Stimulated activated CD8-positive, alpha-beta memory T cell treated with anti-CD3 and anti-CD28 coated beads, Interleukin-4, amount 100 ng/mL, for 1 hour (primary cell): Measurements from ENCODE around the gene ANKMY1.

ENCODE experiments used
- DNase-seq, 2 donors: peaks; one replicate each; pipeline ENCODE4 v3.0.0-alpha.2; 2020; ENCODE audit warnings: low read depth in 2 of 2, low spot score in 1 of 2

Gene ANKMY1

DNA sequence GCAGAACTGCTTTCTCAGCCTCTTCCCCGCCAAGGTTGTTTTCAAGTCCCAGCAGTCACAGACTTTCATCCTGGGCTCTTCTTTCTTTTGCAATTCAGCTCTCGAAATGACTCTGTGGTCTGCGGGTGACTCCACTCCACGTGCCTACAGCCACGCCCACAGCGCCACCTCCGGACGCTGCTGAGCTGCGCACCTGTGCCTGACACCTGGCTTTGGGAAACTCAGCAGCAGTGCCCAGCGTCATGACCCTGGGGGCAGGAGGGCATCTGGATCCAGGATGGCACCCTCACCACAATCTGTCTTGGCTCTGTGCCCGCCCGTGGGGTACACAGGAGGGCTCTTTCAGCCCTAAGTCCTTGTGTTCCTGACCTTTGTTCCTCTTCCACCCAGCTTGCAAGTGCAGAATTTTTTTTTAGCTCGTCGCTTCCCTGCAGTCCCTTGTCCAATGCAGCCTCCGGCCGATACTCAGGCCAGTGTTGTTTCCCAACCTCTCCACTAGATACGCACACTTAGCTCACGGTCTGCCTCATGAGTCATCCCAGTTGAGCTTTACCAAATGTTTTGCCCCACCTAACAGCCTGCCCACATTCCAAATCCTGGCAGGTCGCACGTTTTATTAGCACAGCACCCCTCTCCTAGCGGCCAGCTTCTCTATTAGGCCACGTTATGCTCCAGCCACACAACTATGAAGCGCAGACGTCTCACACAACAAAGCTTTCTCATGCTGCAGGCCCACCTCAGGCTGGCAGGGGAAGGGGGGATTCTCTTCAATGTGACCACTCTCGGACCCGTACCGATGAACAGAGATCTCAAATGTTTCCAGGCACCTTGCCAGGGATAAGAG, 22.2 kb upstream of the ANKMY1 start:
- peak in 1 of 2 donors; percentile 52 for DNase-seq

DNA sequence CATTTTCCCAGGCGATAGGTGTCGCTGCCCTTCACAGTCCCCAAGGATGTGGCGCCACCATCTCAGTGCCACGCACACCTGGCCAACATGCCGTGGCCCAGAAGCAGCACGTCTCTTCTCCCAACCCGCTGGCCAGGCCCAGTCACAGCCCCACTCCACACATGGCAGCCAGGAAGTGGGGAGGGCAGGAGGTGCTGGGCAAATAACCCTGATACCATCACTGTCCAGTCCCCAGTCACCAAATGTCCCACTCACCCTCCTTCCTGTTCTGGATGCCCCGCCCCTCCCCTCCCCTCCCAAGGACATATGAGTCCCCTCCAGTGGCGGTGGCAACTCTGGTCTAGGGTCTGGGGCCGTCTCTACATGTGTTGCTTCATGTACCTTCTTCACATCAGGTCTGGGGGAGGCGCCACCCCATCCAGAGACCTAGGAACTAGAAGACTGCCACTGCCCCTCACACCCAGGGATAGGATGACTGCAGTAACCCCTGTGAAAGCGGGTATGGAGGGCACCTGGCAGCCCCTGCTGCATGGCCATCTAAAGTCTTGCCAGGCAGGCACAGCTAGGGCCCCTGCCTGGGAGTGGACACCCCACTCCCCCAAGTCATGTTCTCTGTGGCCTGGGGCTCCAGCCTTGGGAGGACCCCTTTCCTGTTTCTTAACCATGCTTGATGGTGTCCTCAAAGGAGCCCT, 21.4 kb upstream of the ANKMY1 start:
- no peak for DNase-seq

- DNase-seq = no peak
These were observed 20.7 kb upstream of the ANKMY1 start for GRCh38 chr2:240578488-240578887.

DNA sequence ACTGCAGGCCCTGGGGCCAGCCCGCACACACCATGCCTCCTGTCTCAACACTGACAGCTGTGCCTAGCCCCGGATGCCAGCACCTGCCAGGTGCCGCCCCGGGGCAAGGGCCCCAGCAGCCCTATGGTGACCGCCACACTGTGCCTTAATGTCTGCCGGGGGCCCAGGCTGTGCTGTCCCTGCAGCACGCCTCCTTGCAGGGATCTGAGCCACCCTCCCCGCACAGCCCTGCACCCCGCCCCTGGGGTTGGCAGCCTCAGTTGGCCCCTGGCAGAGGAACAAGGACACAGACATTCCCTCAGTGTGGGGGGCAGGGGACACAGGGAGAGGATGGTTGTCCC, 20.3 kb upstream of the ANKMY1 start:
- no peak for DNase-seq

DNA sequence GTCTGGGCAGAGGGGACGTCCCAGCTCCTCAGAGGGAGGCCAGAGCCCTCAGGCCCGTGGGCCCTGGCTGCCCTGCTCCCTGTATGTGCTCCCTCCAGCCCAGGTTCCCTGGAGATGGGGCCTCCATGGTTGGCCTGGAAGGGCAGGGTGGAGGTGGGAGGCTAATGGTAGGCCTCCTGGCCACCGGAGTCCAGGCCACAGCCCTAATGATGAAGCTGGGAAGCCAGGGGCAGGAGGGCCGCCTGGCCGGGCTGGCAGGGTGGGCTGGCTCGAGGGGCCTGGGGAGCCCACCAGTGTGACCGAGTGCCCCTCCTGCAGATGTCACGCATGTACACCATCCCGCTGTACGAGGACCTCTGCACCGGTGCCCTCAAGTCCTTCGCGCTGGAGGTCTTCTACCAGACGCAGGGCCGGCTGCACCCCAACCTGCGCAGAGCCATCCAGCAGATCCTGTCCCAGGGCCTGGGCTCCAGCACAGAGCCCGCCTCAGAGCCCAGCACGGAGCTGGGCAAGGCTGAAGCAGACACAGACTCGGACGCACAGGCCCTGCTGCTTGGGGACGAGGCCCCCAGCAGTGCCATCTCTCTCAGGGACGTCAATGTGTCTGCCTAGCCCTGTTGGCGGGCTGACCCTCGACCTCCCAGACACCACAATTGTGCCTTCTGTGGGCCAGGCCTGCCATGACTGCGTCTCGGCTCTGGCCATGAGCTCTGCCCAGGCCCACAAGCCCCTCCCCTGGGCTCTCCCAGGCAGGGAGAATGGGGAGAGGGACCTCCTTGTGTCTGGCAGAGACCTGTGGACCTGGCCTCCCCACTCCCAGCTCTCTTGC, 19.7 kb upstream of the ANKMY1 start:
- DNase-seq = no peak

- DNase-seq = no peak
These were observed 18.8 kb upstream of the ANKMY1 start for GRCh38 chr2:240576436-240577205.

DNA sequence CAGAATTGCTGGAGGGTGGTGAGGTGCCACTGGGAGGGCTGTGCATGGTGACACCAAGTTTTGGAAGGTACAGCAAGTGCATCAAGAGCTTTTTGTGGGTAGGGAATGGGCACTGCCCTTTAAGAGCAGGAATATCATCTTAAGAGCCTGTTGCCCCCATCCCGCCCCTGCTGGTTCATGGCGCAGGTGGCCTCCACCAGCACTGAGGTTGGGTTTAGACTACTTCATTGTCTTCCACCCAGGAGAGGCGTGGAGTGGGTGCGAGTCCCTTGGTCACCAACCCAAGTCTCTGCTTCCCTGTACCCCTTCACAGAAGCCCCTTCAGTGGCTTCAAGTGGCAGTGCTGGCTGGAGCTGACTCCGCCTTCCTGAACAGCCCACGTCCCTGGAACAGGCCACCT, 18.2 kb upstream of the ANKMY1 start:
- DNase-seq = no peak

GRCh38 chr2:240575101-240575965, 17.5 kb upstream of the ANKMY1 start:
- no peak for DNase-seq

GRCh38 chr2:240574386-240575100, 16.8 kb upstream of the ANKMY1 start:
- no peak for DNase-seq

DNA sequence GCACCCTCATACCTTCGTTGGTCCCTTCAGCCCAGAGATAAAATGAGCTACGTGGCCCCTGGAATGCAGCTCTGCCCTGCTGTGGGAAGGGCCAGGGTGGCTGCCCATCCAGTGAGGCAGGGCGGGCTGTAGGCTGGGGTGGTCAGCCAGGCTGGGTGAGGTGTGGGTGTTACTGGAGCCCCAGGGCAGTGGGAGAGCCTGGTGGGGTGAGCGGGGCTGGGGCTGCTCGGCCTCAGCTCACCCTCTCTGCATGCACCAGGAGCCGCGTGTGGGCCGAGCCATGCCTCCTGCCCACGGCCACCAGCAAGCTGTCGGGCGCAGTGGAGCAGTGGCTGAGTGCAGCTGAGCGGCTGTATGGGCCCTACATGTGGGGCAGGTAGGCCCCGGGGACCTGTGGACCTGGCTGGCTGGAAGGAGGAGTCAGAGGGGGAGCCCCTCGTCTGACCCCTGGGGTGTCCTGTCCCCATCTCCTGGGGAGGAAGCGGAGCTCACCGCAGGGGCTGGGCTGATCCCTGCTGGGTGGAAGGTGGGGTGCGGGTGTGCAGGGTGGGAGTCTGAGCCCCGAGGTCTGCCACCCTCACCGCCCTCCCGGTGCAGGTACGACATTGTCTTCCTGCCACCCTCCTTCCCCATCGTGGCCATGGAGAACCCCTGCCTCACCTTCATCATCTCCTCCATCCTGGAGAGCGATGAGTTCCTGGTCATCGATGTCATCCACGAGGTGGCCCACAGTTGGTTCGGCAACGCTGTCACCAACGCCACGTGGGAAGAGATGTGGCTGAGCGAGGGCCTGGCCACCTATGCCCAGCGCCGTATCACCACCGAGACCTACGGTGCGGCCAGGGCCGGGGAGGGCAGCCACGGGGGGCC, 16.0 kb upstream of the ANKMY1 start:
- no peak for DNase-seq

DNA sequence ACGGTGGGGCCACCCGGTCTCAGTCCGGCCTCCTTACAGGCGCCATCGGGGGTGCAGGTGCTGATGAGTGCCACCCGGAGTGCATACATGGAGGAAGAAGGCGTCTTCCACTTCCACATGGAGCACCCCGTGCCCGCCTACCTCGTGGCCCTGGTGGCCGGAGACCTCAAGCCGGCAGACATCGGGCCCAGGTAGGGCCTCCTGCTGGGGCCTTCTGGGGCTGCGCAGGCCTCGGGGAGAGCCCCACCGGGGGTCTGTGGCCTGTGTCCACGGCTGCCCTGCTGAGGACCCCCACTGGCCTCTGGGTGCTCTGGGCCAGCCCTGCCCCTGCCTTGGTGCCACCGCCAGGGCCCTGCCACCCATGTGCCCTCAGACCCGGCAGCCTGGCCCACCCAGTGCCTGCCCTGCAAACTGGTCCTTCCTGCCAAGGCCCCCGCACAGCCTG, 15.3 kb upstream of the ANKMY1 start:
- no peak for DNase-seq

DNA sequence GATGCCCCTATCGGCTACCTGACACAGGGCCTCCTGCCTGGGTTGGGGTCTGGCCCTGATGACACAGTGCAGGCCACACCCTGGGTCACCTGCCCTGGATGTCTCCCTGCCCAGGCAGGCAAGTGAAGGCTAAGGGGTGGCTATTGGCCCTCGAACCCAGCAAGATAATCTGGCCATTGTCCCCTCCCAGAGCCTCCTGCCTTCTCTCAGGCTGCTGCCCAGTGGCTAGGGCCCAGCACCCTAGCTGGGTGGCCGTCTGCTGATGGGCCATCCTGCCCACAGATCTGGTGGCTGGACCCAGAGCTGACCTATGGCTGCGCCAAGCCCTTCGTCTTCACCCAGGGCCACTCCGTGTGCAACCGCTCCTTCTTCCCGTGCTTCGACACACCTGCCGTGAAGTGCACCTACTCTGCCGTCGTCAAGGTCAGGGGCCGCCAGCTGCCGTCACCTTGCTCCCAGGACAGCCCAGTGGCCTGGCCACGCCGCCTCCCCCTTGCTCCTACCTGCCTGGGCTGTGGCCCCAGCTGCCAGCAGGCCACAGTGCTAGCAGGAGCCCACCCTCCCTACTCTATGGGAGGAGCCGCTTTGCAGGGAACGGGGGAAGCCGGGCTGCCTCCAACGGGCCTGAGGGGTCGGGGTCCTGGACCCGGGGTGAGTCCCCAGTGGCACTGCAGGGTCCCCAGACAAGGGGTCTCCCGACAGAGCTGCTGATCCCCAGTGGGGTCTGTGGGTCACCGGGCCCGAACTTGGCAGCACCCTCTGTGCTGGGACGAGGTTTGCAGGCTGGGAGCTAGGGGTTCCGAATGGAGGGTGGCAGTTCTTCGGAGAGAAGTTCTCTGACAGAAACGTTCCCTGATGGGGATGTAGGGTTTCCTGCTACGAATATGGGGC, 14.6 kb upstream of the ANKMY1 start:
- DNase-seq = no peak

DNA sequence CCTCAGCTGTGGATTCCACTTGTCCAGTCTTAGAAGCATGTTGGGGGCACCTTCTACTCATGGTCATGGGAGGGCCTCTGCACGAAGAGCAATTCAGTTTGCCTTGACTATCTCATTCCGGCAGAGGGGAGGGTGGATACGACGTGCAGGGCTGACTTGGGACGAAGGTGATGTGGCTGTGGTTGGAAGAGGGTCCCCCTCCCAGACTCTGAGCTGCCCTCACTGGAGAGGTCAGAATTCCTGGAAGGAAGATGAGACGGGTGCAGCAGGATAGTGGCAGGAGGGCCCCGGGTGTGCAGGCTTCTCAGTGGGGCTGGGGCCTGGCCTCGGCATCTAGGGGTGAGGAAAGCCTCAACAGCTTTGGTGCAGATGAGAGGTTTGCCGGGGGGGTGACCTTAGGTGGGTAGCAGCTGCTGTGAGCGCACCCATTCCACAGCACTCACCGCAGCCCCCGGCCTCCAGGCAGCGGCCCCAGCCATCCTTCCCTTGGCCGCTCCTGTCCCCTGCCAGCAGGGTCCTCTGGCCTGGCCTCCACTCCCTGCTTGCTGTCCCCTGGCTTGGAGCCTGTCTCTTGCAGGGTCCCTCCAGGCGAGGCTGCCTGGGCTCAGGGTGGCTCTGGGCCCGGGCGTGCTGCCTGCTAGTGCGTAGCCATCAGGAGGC, 13.7 kb upstream of the ANKMY1 start:
- DNase-seq = no peak

DNA sequence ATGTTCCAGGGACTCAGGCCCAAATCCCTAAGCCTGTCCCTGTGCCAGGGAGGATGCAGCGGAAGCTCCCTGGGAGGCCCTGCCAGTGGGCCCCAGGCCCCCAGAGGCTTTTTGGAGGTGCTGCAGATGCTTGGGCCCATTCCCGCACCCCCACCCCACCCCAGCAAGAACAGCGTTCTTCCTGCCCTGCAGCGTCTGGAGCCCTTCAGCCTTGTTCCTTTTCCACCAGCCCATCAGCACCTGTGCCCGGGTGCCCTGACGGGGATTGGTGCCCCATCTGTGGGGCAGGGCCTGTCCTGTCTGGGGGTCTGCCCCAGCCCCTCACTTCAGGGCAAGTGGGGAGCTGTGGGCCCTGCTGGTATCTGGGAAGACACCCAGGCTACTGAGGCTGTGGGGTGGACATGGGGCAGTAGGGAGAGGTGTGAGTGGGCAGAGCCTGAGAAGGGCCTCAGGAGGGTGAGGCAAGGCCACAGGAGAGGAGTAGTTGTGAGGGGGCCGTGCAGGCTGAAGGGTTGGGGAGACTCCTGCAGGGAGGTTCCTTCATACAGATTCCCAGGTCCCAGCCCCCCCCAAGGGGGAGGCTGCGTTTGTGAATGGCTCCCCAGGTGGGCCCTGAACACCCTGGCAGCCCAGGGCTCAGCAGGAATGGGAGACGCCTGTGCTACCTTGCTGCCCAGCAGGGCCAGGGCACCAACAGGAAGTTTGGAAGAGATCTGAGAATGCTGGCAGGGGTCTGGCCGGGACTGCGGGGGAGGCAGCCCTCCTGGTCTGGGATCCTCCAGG, 12.9 kb upstream of the ANKMY1 start:
- no peak for DNase-seq

DNA sequence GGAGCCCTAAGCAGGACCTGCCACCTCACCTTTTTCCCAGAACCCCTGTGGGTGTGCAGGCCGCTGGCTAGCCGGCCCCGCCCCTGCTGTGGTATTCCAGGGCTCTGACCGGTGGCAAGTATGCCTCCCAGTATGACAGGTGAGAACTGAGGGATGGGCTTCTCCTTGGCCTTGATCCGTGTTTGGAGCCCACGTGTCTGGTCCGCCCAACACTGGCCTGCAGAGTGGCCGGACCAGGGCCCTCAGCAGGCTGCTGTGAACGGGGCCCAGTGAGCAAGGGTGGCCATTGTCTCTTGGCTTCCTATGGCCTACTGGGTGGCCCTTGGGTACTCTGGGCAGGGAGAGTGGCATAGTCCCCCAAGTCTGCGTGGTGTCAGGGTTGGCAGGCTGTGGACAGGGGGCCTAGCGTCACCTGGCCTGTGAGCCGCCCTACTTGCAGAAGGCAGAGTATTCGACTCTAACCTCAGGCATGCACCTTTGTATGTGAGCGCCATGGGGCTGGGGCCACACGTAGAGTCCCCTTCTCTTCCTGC, 12.3 kb upstream of the ANKMY1 start:
- DNase-seq = no peak

GRCh38 chr2:240569523-240569997, 11.8 kb upstream of the ANKMY1 start:
- no peak for DNase-seq
